Neuronal stem cell (in vitro differentiated cells): ENCODE results near the gene PEMT.
A peak's percentile ranks its signal among the peaks of the same experiment; 100 is the strongest.

Experiments
- DNase-seq: peaks from one replicate; pipeline ENCODE4 v3.0.0-alpha.2; 2013; ENCODE audit warnings: low spot score
- H2AFZ ChIP-seq: one replicate; pipeline ENCODE4 v1.6.1; 2013; ENCODE audit warnings: mild to moderate bottlenecking, low read length, inconsistent platforms
- H2AK5ac ChIP-seq: 2 replicates; pipeline ENCODE4 v1.6.1; 2013; ENCODE audit warnings: low read depth, mild to moderate bottlenecking, inconsistent platforms, low read length, moderate library complexity, mixed read lengths
- H2BK120ac ChIP-seq: 2 replicates; pipeline ENCODE4 v1.6.1; 2013; ENCODE audit warnings: low read depth, mild to moderate bottlenecking, inconsistent platforms, low read length, moderate library complexity, mixed read lengths
- H2BK12ac ChIP-seq: one replicate; pipeline ENCODE4 v1.6.1; 2013; ENCODE audit warnings: low read length, inconsistent platforms
- H2BK15ac ChIP-seq: 2 replicates; pipeline ENCODE4 v1.6.1; 2013; ENCODE audit warnings: mild to moderate bottlenecking, low read length, inconsistent platforms, mixed read lengths
- H2BK5ac ChIP-seq: one replicate; pipeline ENCODE4 v1.6.1; 2013; ENCODE audit warnings: inconsistent platforms, mild to moderate bottlenecking, low read length, moderate library complexity
- H3K14ac ChIP-seq: one replicate; pipeline ENCODE4 v1.6.1; 2013; ENCODE audit warnings: low read length, inconsistent platforms
- H3K18ac ChIP-seq: 2 replicates; pipeline ENCODE4 v1.6.1; 2013; ENCODE audit warnings: low read length, inconsistent platforms
- H3K23ac ChIP-seq: 2 replicates; pipeline ENCODE4 v1.6.1; 2013; ENCODE audit warnings: low read depth, mild to moderate bottlenecking, mixed read lengths, low read length, inconsistent platforms; ENCODE audit not compliant: poor library complexity
- H3K27ac ChIP-seq: replicated peaks from 3 replicates; pipeline ENCODE4 v1.5.1; 2013; ENCODE audit warnings: low read length, inconsistent platforms
- H3K27me3 ChIP-seq, 3 experiments: 2 replicates each; pipeline ENCODE4 v1.6.1; 2013; ENCODE audit warnings: low read length in 3 of 3, mild to moderate bottlenecking in 2 of 3, inconsistent platforms in 1 of 3, low read depth in 1 of 3, mixed read lengths in 1 of 3, moderate library complexity in 1 of 3; ENCODE audit not compliant: control insufficient read depth in 3 of 3, insufficient read depth in 3 of 3
- H3K36me3 ChIP-seq, 2 donors: replicated peaks in 1 of 2; 2 replicates each; pipeline ENCODE4 v1.6.1; 2013; ENCODE audit warnings: low read length in 2 of 2; ENCODE audit not compliant: control insufficient read depth in 2 of 2, insufficient read depth in 2 of 2
- H3K4ac ChIP-seq: 2 replicates; pipeline ENCODE4 v1.6.1; 2013; ENCODE audit warnings: inconsistent platforms, mild to moderate bottlenecking, low read length, moderate library complexity
- H3K4me1 ChIP-seq, 2 donors: 1 replicate in 1 of 2; 2 replicates in 1 of 2; pipeline ENCODE4 v1.6.1; 2013; ENCODE audit warnings: low read length in 2 of 2, low read depth in 1 of 2; ENCODE audit not compliant: control insufficient read depth in 2 of 2, insufficient read depth in 1 of 2
- H3K4me2 ChIP-seq: one replicate; pipeline ENCODE4 v1.6.1; 2013; ENCODE audit warnings: mild to moderate bottlenecking, low read length, inconsistent platforms; ENCODE audit not compliant: insufficient read depth, poor library complexity, severe bottlenecking
- H3K4me3 ChIP-seq, 2 donors: 2 replicates each; pipeline ENCODE4 v1.5.1; 2013; ENCODE audit warnings: low read length in 2 of 2, mild to moderate bottlenecking in 2 of 2, inconsistent platforms in 1 of 2, moderate library complexity in 1 of 2
- H3K79me1 ChIP-seq: one replicate; pipeline ENCODE4 v1.6.1; 2013; ENCODE audit warnings: low read depth, mild to moderate bottlenecking, inconsistent platforms, low read length, moderate library complexity
- H3K9ac ChIP-seq: one replicate; pipeline ENCODE4 v1.6.1; 2013; ENCODE audit warnings: mild to moderate bottlenecking, low read depth, low read length, inconsistent platforms; ENCODE audit not compliant: poor library complexity
- H3K9me3 ChIP-seq, 2 donors: replicated peaks in 1 of 2; 2 replicates each; pipeline versions ENCODE3 to v1.6.1; 2013; ENCODE audit warnings: low read length in 2 of 2, mild to moderate bottlenecking in 2 of 2, inconsistent platforms in 1 of 2, low read depth in 1 of 2, mixed read lengths in 1 of 2, moderate library complexity in 1 of 2; ENCODE audit not compliant: control insufficient read depth in 2 of 2, insufficient read depth in 1 of 2
- H4K8ac ChIP-seq: one replicate; pipeline ENCODE4 v1.6.1; 2013; ENCODE audit warnings: low read depth, mild to moderate bottlenecking, inconsistent platforms, low read length, moderate library complexity
- H4K91ac ChIP-seq: one replicate; pipeline ENCODE4 v1.6.1; 2013; ENCODE audit warnings: low read length, low read depth, mild to moderate bottlenecking, inconsistent platforms; ENCODE audit not compliant: poor library complexity
- WGBS, 2 donors: extraction: QIAGEN DNeasy Blood & Tissue Kit; methylation state at CpG; one replicate each; pipeline ENCODE4 v1.1.7; 2013; ENCODE audit warnings: missing lambda C conversion rate in 2 of 2, mixed read lengths in 1 of 2; ENCODE audit not compliant: insufficient read length in 2 of 2, insufficient replicate concordance in 1 of 2; ENCODE audit errors: extremely low coverage in 2 of 2; 5-methylcytosine and 5-hydroxymethylcytosine counted together

The PEMT gene

DNA sequence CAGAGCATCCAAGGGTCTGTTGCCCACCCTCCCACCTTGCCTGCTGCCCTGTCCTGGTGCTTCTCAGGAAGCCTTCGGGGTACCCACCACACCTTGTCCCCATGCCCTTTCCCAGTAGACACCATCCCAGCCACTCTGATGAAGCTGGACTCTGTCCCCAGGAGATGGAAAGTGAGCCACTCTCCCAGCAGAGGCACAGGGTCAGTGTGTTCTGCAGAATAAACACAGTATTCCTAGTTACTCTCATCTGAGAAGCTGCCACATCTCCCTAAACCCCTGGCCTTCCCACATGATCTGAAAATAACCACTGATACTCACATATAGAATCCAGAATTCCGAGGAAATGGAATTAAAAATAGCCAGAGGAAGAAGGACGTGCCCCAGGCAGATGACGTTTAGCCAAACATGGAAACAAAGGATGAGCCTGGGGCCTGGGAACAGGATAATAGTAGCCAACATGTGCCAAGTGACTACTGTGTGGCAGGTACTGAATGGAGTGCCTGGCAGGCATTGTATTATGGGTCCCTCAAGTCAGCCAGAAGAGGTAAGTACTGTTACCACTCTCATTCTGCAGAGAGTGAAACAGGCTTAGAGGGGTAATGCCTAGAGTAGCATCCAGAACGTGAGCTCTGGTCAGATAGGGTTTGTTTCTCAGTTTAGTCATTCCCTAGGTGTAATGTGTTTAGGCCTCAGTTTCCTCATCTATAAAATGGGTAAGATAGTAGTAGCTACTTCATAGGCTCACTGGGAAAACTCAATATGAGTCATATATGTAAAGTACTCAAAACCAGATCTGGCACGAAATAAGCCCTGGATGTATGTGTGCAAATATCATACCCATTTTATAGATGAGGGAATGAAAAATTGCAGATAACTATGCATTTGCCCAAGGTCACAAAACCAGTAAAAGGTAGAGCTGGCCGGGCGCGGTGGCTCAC is 20.8 kb upstream of the PEMT start:
- no peak overlapping the region for H3K14ac ChIP-seq
- peak overlapping the region; percentile 18 for H2AFZ ChIP-seq
- peak overlapping the region; percentile 24 for H3K18ac ChIP-seq
- H3K23ac ChIP-seq, result no peak overlapping the region
- H2BK15ac ChIP-seq, result no peak overlapping the region
- no peak for DNase-seq
- H3K9me3 ChIP-seq, result peaks cover 4 to 5% of the 10 kb centered on the region in 2 donors
- peaks cover 0 to 4% (median 0%) of the 10 kb centered on the region in 3 experiments for H3K27me3 ChIP-seq
- H4K91ac ChIP-seq, result peak overlapping the region; percentile 68
- no peaks in the 10 kb centered on the region for H3K4me1 ChIP-seq
- H2BK120ac ChIP-seq, result no peak overlapping the region
- H4K8ac ChIP-seq, result no peak overlapping the region
- no peak overlapping the region for H3K27ac ChIP-seq
- WGBS, 2 donors, result no CpG with 5 or more reads among the region's 9 CpGs
- no peak overlapping the region for H2BK5ac ChIP-seq
- H3K4me2 ChIP-seq, result no peak overlapping the region
- H3K9ac ChIP-seq, result no peak overlapping the region
- no peak overlapping the region for H3K4ac ChIP-seq
- no peak overlapping the region for H2AK5ac ChIP-seq
- no peak overlapping the region for H3K4me3 ChIP-seq
- no peaks in the 10 kb centered on the region for H3K79me1 ChIP-seq
- no peak overlapping the region for H2BK12ac ChIP-seq
- H3K36me3 ChIP-seq, result no peaks in the 10 kb centered on the region

DNA sequence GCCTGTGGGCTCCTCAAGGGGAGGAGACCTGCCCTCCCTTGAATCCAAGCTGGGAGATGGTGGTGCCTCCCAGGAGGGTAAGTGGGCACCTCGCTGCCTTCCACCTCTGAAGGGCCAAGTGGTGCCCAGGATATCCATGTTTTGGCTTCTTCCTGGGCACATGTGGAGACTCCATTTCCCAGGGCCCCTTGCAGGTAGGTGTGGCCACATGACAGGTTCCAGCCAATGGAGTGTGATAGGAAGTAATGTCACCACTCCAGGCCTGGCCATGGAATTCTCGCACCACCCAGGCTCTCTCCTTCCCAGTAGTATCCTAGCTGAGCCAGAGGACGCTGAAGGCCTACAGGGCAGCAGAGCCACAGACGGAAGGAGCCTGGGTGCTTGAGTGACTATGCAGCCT is 17.6 kb upstream of the PEMT start:
- H2AK5ac ChIP-seq, result peak overlapping the region; percentile 30
- no peak overlapping the region for H3K23ac ChIP-seq
- H4K8ac ChIP-seq, result no peak overlapping the region
- H2AFZ ChIP-seq, result peak overlapping the region; percentile 20
- peaks cover 2 to 3% of the 10 kb centered on the region in 2 donors for H3K9me3 ChIP-seq
- no peaks in the 10 kb centered on the region for H3K79me1 ChIP-seq
- H3K14ac ChIP-seq, result no peak overlapping the region
- no peak overlapping the region for H2BK120ac ChIP-seq
- H3K4ac ChIP-seq, result no peak overlapping the region
- H3K27me3 ChIP-seq, result peaks cover 0 to 4% (median 0%) of the 10 kb centered on the region in 3 experiments
- no peak overlapping the region for H3K18ac ChIP-seq
- H3K4me3 ChIP-seq, result peak overlapping the region in 1 of 2 donors; percentile 3
- peak overlapping the region; percentile 4 for H2BK12ac ChIP-seq
- no peak overlapping the region for H3K27ac ChIP-seq
- H3K4me2 ChIP-seq, result no peak overlapping the region
- no peaks in the 10 kb centered on the region for H3K4me1 ChIP-seq
- H3K36me3 ChIP-seq, result no peaks in the 10 kb centered on the region
- H2BK15ac ChIP-seq, result no peak overlapping the region
- H3K9ac ChIP-seq, result peak overlapping the region; percentile 36
- no peak for DNase-seq
- H2BK5ac ChIP-seq, result no peak overlapping the region
- H4K91ac ChIP-seq, result no peak overlapping the region
- no CpG with 5 or more reads among the region's 4 CpGs for WGBS, 2 donors

DNA sequence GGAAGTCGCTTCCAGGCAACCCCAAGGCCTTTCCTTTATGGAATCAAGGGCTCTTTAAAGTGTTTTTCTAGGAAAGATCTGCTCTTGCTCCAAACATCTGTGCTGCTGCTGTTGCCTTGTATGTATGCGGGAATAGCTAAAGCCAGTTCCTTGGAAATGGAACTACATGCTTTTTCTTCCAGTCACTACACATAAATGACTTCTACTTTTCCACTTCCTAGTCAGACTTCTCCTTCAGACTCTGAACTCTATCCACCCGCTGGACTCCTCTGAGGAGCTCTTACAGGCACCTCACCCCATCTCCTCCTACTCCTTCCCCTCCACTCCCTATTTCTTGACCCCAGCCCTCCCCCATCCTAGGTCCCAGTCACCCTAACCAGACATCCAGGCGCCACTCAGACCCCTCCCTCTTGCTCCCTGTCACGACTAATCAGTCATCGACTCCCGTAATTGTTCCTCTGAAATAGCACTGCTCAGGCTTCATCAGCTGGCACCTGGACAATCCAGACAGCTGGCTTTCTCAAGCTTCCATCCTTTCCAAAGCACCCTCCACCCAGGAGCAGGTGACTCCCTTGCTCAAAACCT is 15.0 kb upstream of the PEMT start:
- Histone ChIP-seq H3K18ac (no peak overlapping the region), H2BK120ac (no peak overlapping the region), H2BK12ac (no peak overlapping the region), H2AFZ (no peak overlapping the region), H3K9ac (no peak overlapping the region), H4K91ac (no peak overlapping the region), H3K9me3 (peaks cover 0 to 2% of the 10 kb centered on the region in 2 donors), H3K14ac (no peak overlapping the region), H3K79me1 (no peaks in the 10 kb centered on the region), H2BK15ac (no peak overlapping the region), H3K36me3 (no peaks in the 10 kb centered on the region), H2AK5ac (no peak overlapping the region), H4K8ac (no peak overlapping the region), H3K4me2 (no peak overlapping the region), H3K4me3 (no peak overlapping the region), H3K27ac (no peak overlapping the region), H2BK5ac (no peak overlapping the region), H3K4ac (no peak overlapping the region), H3K4me1 (peaks cover 1 to 8% of the 10 kb centered on the region in 2 donors), H3K27me3 (no peaks in the 10 kb centered on the region), H3K23ac (no peak overlapping the region)
- DNase-seq, result no peak
- no CpG with 5 or more reads among the region's 7 CpGs for WGBS, 2 donors

DNA sequence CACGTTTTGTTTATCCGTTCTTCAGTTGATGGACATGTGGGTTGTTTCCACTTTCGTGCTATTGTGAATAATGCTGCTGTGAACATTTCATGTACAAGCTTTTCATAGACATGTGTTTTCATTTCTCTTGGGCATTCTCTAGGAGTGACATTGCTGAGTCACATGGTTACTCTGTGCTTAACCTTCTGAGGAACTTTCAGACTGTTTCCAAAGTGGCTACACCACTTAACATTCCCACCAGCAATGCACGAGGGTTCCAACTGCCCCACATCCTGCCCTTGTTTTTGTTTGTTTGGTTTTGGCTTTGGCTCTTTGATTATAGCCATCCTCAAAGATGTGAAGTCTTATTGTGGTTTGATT is 14.2 kb upstream of the PEMT start:
- Histone ChIP-seq H2BK5ac (no peak overlapping the region), H3K23ac (no peak overlapping the region), H3K4me3 (no peak overlapping the region), H3K27ac (no peak overlapping the region), H2AK5ac (no peak overlapping the region), H3K4me2 (no peak overlapping the region), H2BK15ac (no peak overlapping the region), H3K9ac (no peak overlapping the region), H4K91ac (no peak overlapping the region), H3K79me1 (no peaks in the 10 kb centered on the region), H3K27me3 (no peaks in the 10 kb centered on the region), H3K36me3 (no peaks in the 10 kb centered on the region), H3K9me3 (peaks cover 0 to 2% of the 10 kb centered on the region in 2 donors), H4K8ac (no peak overlapping the region), H3K4me1 (peaks cover 1 to 8% of the 10 kb centered on the region in 2 donors), H2AFZ (no peak overlapping the region), H2BK12ac (no peak overlapping the region), H3K4ac (no peak overlapping the region), H3K14ac (no peak overlapping the region), H2BK120ac (no peak overlapping the region), H3K18ac (no peak overlapping the region)
- DNase-seq, result no peak
- WGBS, 2 donors, result no CpG with 5 or more reads among the region's 4 CpGs
